SH-SY5Y (cell line): ENCODE measurements around the gene CCDC157.

Experiments used
- GATA2 ChIP-seq: IDR thresholded peaks from 2 replicates; pipeline ENCODE4 v1.6.1; 2011; ENCODE audit warnings: mild to moderate bottlenecking, low read depth, low read length
- GATA3 ChIP-seq: IDR thresholded peaks from 2 replicates; pipeline ENCODE4 v1.6.1; 2011; ENCODE audit warnings: low read depth, mild to moderate bottlenecking, low read length, moderate library complexity

DNA sequence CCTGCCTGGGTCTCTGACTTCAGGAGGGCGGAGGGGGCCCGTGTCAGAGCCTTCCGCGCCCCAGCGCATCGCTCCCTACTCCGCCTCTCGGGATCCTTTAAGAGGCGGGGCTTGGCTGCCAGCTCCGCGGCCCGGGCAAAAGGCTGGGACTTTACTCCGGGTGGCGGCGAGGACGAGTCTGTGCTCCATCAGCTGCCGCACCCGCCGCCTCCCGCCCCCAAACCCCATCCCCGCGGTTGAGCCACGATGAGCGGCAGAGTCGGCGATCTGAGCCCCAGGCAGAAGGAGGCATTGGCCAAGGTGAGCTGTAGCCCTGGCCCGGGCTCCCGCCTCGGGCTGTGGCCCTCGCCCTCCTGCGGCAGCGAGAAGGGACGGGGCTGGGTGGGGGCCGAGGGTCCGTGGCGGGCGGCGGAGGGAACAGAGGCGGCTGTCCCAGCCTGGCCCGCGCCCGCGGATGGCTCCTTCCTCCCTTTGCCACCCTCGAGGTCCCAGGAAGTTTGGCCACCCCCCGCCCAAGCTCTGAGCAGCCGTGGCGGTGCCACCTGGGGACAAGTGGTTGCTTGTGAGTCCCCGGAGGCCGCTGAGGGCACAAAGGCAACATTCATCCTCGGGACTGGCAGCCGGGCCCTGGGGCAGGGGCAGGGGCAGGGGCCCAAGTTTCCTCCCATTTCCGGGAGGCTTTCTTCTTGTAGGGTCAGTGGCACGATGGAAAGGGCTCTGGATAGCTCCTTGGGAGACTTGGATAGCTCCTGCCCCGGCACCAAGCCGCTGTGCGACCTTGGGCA, 40.3 kb downstream of the CCDC157 start, which contains the start of gene SEC14L2:
- TF ChIP-seq GATA2, result no peak
- TF ChIP-seq GATA3, result no peak
